Measurements from ENCODE around the gene FHOD3. TPM values are rescaled to one million over a fixed set of nuclear protein-coding genes. Genes with fewer than 3 reads are reported as not detected.

Gene FHOD3
- total and polyA plus RNA-seq, 2 of the 8 experiments (the other 6 are each of a cell fraction or from before 2014, with no cell fraction given): 9.7 to 10.5 TPM

DNA sequence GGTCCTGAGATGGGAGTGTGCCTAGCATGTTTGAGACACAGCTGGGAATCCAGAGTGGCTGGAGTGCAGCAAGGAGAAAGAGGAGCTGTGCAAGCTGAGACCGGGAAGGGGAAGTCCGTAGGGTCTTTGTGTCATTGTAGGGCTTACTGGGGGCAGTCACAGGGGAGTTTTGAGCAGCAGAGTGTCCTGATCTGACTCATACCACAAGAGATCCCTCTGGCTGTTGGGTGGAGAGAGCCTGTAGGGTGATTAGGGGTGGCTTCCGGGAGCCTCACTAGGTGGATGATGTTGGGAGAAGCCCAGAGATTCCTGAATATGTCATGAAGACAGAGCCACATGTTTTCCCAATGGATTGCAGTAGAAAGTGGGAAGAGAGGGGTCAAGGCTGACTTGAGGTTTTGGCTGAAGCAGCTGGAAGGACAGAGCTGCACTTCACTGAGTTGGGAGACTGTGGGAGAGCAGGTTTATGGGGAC, 30.9 kb downstream of the FHOD3 start:
- CTCF ChIA-PET (ENCODE audit: partially characterized antibody): interaction anchor here (1.0 to 1.9 kb wide), 3 partner anchors 19 to 92 kb away, joined by 3 to 5 read pairs (median 4); no protein-coding TSS in a partner anchor
- no peak overlapping the region for H3K14ac ChIP-seq (ENCODE audit: insufficient read length)
- no peak overlapping the region for H3K18ac ChIP-seq (ENCODE audit: extremely low read depth, low read length)
- no peak overlapping the region for H3K27ac ChIP-seq (ENCODE audit: low read depth, low read length)
- H4K20me1 ChIP-seq (replicated peaks in 1 of 2; ENCODE audit: control insufficient read depth in 1 of 2, insufficient read depth in 2 of 2, low read length in 2 of 2): peaks cover 0 to 2% of the 10 kb centered on the region in 2 experiments
- no peak overlapping the region for H2BK15ac ChIP-seq (ENCODE audit: low read length)
- H3K4me2 ChIP-seq (ENCODE audit: insufficient read depth in 1 of 2, low read depth in 2 of 2, low read length in 2 of 2): no peak overlapping the region
- no peaks in the 10 kb centered on the region for H3K23me2 ChIP-seq (ENCODE audit: low read depth, low read length)
- no peak overlapping the region for H4K91ac ChIP-seq (replicated peaks; ENCODE audit: insufficient read length, low read length)
- H2AK5ac ChIP-seq (ENCODE audit: low read depth, low read length): no peak overlapping the region
- no peak overlapping the region for H3K4ac ChIP-seq (replicated peaks; ENCODE audit: insufficient read length, low read depth, low read length)
- H4K5ac ChIP-seq (ENCODE audit: insufficient read length, low read depth, low read length): no peak overlapping the region
- no peak overlapping the region for H4K8ac ChIP-seq (ENCODE audit: extremely low read depth, insufficient read depth, low read length)
- no peaks in the 10 kb centered on the region for H3K36me3 ChIP-seq (ENCODE audit: control insufficient read depth in 2 of 4, insufficient read depth in 4 of 4, low read length in 3 of 4)
- no peak overlapping the region for H3K9ac ChIP-seq (replicated peaks in 1 of 4; ENCODE audit: extremely low read depth in 1 of 4, low read depth in 3 of 4, low read length in 3 of 4)
- peaks cover 3 to 13% (median 9%) of the 10 kb centered on the region in 4 experiments for H3K4me1 ChIP-seq (replicated peaks in 1 of 4; ENCODE audit: control insufficient read depth in 3 of 4, insufficient read depth in 4 of 4, low read length in 3 of 4)
- no peak overlapping the region for H2BK5ac ChIP-seq (ENCODE audit: low read depth, low read length)
- H3K23ac ChIP-seq (ENCODE audit: insufficient read length): no peak overlapping the region
- H3K79me2 ChIP-seq (ENCODE audit: control insufficient read depth in 1 of 2, insufficient read depth in 2 of 2, low read length in 2 of 2): no peaks in the 10 kb centered on the region
- WGBS, 2 experiments (ENCODE audit: extremely low coverage in 1 of 2, insufficient coverage in 1 of 2, insufficient read length in 1 of 2, insufficient replicate concordance in 2 of 2, low coverage in 1 of 2, low lambda C conversion rate in 2 of 2, missing lambda C conversion rate in 1 of 2): 95% methylated on average over 3 of the region's 3 CpGs; no CpG with 5 or more reads in 1 of the 2 experiments
- H3K56ac ChIP-seq (replicated peaks; ENCODE audit: insufficient read length, low read depth, low read length): no peak overlapping the region
- no peak overlapping the region for H2AFZ ChIP-seq (ENCODE audit: low read length)
- no peak overlapping the region for H2BK120ac ChIP-seq (replicated peaks; ENCODE audit: low read depth, low read length)
- H3K9me3 ChIP-seq (ENCODE audit: insufficient read depth in 2 of 2, low read depth in 1 of 2, low read length in 1 of 2): no peaks in the 10 kb centered on the region
- DNase-seq (ENCODE audit: low read depth in 1 of 2, low spot score in 2 of 2) (peak in 1 of 2 experiments; percentile 32), FAIRE-seq (no peak)
- H2BK12ac ChIP-seq (ENCODE audit: low read depth, low read length): no peak overlapping the region
- no peak overlapping the region for H3K4me3 ChIP-seq (ENCODE audit: extremely low read depth in 1 of 4, insufficient read depth in 2 of 4, low read depth in 3 of 4, low read length in 4 of 4)
- no peaks in the 10 kb centered on the region for H3K27me3 ChIP-seq (replicated peaks in 1 of 4; ENCODE audit: control insufficient read depth in 3 of 4, extremely low read depth in 1 of 4, insufficient read depth in 3 of 4, low read length in 3 of 4)
- H2BK20ac ChIP-seq (ENCODE audit: low read length): no peak overlapping the region
- H3K79me1 ChIP-seq (ENCODE audit: low read depth, low read length): no peaks in the 10 kb centered on the region; the same call in 1 of the 2 replicates
- POLR2A ChIA-PET (ENCODE audit: partially characterized antibody): no interaction called here
- TF ChIP-seq TCF12 (IDR thresholded peaks at IDR 0.05; ENCODE audit: low read depth, low read length) (no peak), POU5F1 (IDR thresholded peaks at IDR 0.05; ENCODE audit: low read depth, low read length) (no peak), KDM1A (IDR thresholded peaks at IDR 0.05; ENCODE audit: borderline replicate concordance, low read length) (no peak), EP300 (IDR thresholded peaks at IDR 0.05; ENCODE audit: borderline replicate concordance in 1 of 2, low read depth in 2 of 2, low read length in 2 of 2) (no peak), ASH2L (IDR thresholded peaks at IDR 0.05; ENCODE audit: low read length) (no peak), SP4 (IDR thresholded peaks at IDR 0.05; ENCODE audit: low read length) (no peak), PHF8 (conservative IDR thresholded peaks at IDR 0.05; ENCODE audit: low read depth, low read length) (no peak), SIN3A (conservative IDR thresholded peaks at IDR 0.05 in 1 of 2, IDR thresholded peaks at IDR 0.05 in 1 of 2; ENCODE audit: low read depth in 1 of 2, low read length in 2 of 2) (no peak), RNF2 (IDR thresholded peaks at IDR 0.05; ENCODE audit: borderline replicate concordance, low read depth, low read length, missing control alignments, poor library complexity, severe bottlenecking) (no peak), KDM5A (IDR thresholded peaks at IDR 0.05; ENCODE audit: low read length) (no peak)
- TF ChIP-seq, protein P1, sequence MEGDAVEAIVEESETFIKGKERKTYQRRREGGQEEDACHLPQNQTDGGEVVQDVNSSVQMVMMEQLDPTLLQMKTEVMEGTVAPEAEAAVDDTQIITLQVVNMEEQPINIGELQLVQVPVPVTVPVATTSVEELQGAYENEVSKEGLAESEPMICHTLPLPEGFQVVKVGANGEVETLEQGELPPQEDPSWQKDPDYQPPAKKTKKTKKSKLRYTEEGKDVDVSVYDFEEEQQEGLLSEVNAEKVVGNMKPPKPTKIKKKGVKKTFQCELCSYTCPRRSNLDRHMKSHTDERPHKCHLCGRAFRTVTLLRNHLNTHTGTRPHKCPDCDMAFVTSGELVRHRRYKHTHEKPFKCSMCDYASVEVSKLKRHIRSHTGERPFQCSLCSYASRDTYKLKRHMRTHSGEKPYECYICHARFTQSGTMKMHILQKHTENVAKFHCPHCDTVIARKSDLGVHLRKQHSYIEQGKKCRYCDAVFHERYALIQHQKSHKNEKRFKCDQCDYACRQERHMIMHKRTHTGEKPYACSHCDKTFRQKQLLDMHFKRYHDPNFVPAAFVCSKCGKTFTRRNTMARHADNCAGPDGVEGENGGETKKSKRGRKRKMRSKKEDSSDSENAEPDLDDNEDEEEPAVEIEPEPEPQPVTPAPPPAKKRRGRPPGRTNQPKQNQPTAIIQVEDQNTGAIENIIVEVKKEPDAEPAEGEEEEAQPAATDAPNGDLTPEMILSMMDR (IDR thresholded peaks at IDR 0.05; ENCODE audit: control extremely low read depth in 1 of 3, insufficient read depth in 1 of 3, low read depth in 1 of 3, low read length in 3 of 3): no peak
